Esophagus squamous epithelium (tissue), 5 donors: ENCODE results near the gene TRIM9. TPM values are rescaled to one million over a fixed set of nuclear protein-coding genes. Genes with fewer than 3 reads are reported as not detected.

Experiments
- DNase-seq: peaks from one replicate; lab custom pipeline; 2025; lab: John Stamatoyannopoulos, UW
- H3K27ac ChIP-seq, 4 donors: fragments of 200-600 bp; sonication (generic); one replicate each; pipeline ENCODE4 v1.5.1; 2016 to 2019; ENCODE audit warnings: mild to moderate bottlenecking in 1 of 4
- H3K27me3 ChIP-seq, 4 donors: fragments of 200-600 bp; sonication (generic); 1 replicate in 3 of 4; 2 replicates in 1 of 4; pipeline versions ENCODE4 v1.5.1 to v1.6.0; 2017 to 2021; ENCODE audit warnings: antibody characterized with exemption in 1 of 4
- H3K36me3 ChIP-seq, 3 donors: fragments of 200-600 bp; sonication (generic); one replicate each; pipeline ENCODE4 v1.5.1; 2016 to 2019
- H3K4me1 ChIP-seq, 3 donors: fragments of 200-600 bp; sonication (generic); one replicate each; pipeline ENCODE4 v1.5.1; 2017 to 2019
- H3K4me3 ChIP-seq, 4 donors: fragments of 200-600 bp; sonication (generic); 1 replicate in 3 of 4; 2 replicates in 1 of 4; pipeline ENCODE4 v1.5.1; 2016 to 2019; ENCODE audit warnings: mild to moderate bottlenecking in 2 of 4, moderate library complexity in 1 of 4
- H3K9me3 ChIP-seq, 3 donors: fragments of 200-600 bp; sonication (generic); one replicate each; pipeline ENCODE4 v1.5.1; 2016 to 2019
- CTCF ChIP-seq, 6 experiments: fragments of 450-650 bp in 4 of 6; fragments of 200-600 bp in 2 of 6; sonication (generic) in 2 of 6; IDR thresholded peaks; one replicate each; pipeline ENCODE4 v1.5.1; 2016 to 2019; ENCODE audit warnings: antibody characterized with exemption in 6 of 6, mild to moderate bottlenecking in 4 of 6, moderate library complexity in 4 of 6
- POLR2A ChIP-seq, 4 donors: fragments of 450-650 bp; IDR thresholded peaks; one replicate each; pipeline ENCODE4 v1.6.1; 2017; ENCODE audit warnings: antibody characterized with exemption in 4 of 4, mild to moderate bottlenecking in 4 of 4, moderate library complexity in 3 of 4
- WGBS, 2 donors: methylation state at CpG; one replicate each; pipeline ENCODE4 v1.1.5; 2018; 5-methylcytosine and 5-hydroxymethylcytosine counted together
- intact Hi-C: fragments of 100-400 bp; cut with DNase I; formaldehyde crosslinking; loops from one replicate; pipeline ENCODE4 v1.15.0; 2022
- total RNA-seq, 4 donors: library from RNA; depleted of rRNA; stranded (reverse); fragments of >200 nt; gene quantifications; one replicate each; pipeline ENCODE4 v1.1.0, GENCODE V29; 2016
- donor health status: DM: yes; HTN: yes; CAD: no.

TRIM9 gene
- total RNA-seq, 4 donors from 2014 or later, result 0.09 to 3.1 (median 0.21) TPM; not detected in 1

GRCh38 chr14:51072976-51073375, 21.9 kb downstream of the TRIM9 start:
- H3K27ac ChIP-seq, result no peak overlapping the region
- no peak overlapping the region for H3K4me3 ChIP-seq
- TF ChIP-seq CTCF (IDR thresholded peaks at IDR 0.05) (no peak), POLR2A (IDR thresholded peaks at IDR 0.05) (no peak)
- intact Hi-C loops, result no loop called here
- H3K27me3 ChIP-seq, result no peaks in the 10 kb centered on the region
- H3K36me3 ChIP-seq, result no peaks in the 10 kb centered on the region
- peaks cover 0 to 3% (median 0%) of the 10 kb centered on the region in 3 donors for H3K9me3 ChIP-seq
- DNase-seq, result no peak
- H3K4me1 ChIP-seq, result no peaks in the 10 kb centered on the region

- Histone ChIP-seq H3K36me3 (no peaks in the 10 kb centered on the region), H3K4me3 (no peak overlapping the region), H3K9me3 (peaks cover 0 to 3% (median 0%) of the 10 kb centered on the region in 3 donors), H3K4me1 (no peaks in the 10 kb centered on the region), H3K27ac (no peak overlapping the region), H3K27me3 (no peaks in the 10 kb centered on the region)
- 42 to 61% methylated on average over 5 of the region's 5 CpGs for WGBS, 2 donors
- intact Hi-C loops, result no loop called here
- TF ChIP-seq CTCF (IDR thresholded peaks at IDR 0.05), result no peak
- TF ChIP-seq POLR2A (IDR thresholded peaks at IDR 0.05), result no peak
- DNase-seq, result no peak
These were observed 23.0 kb downstream of the TRIM9 start for GRCh38 chr14:51071857-51072256.

GRCh38 chr14:51070726-51071125, 24.2 kb downstream of the TRIM9 start:
- H3K4me3 ChIP-seq, result no peak overlapping the region
- TF ChIP-seq CTCF (IDR thresholded peaks at IDR 0.05) (no peak), POLR2A (IDR thresholded peaks at IDR 0.05) (no peak)
- intact Hi-C loops, result no loop called here
- H3K4me1 ChIP-seq, result no peaks in the 10 kb centered on the region
- peaks cover 0 to 3% (median 0%) of the 10 kb centered on the region in 3 donors for H3K9me3 ChIP-seq
- no peaks in the 10 kb centered on the region for H3K27me3 ChIP-seq
- H3K27ac ChIP-seq, result no peak overlapping the region
- no peak for DNase-seq
- no peaks in the 10 kb centered on the region for H3K36me3 ChIP-seq
- 62 to 72% methylated on average over 4 of the region's 4 CpGs for WGBS, 2 donors

- no peak overlapping the region for H3K4me3 ChIP-seq
- TF ChIP-seq POLR2A (IDR thresholded peaks at IDR 0.05) (no peak), CTCF (IDR thresholded peaks at IDR 0.05) (no peak)
- H3K27me3 ChIP-seq, result no peaks in the 10 kb centered on the region
- H3K9me3 ChIP-seq, result peaks cover 0 to 3% (median 0%) of the 10 kb centered on the region in 3 donors
- no peaks in the 10 kb centered on the region for H3K36me3 ChIP-seq
- no peaks in the 10 kb centered on the region for H3K4me1 ChIP-seq
- H3K27ac ChIP-seq, result no peak overlapping the region
- intact Hi-C loops, result no loop called here
- DNase-seq, result no peak
These were observed 25.9 kb downstream of the TRIM9 start for GRCh38 chr14:51069055-51069454.

- no peak overlapping the region for H3K4me3 ChIP-seq
- no peak for DNase-seq
- WGBS, 2 donors, result 55 to 83% methylated on average over 2 of the region's 2 CpGs
- H3K27me3 ChIP-seq, result no peaks in the 10 kb centered on the region
- TF ChIP-seq POLR2A (IDR thresholded peaks at IDR 0.05), result no peak
- TF ChIP-seq CTCF (IDR thresholded peaks at IDR 0.05), result no peak
- no peak overlapping the region for H3K27ac ChIP-seq
- H3K36me3 ChIP-seq, result no peaks in the 10 kb centered on the region
- intact Hi-C loops, result no loop called here
- no peaks in the 10 kb centered on the region for H3K4me1 ChIP-seq
- peaks cover 0 to 3% (median 0%) of the 10 kb centered on the region in 3 donors for H3K9me3 ChIP-seq
These were observed 26.6 kb downstream of the TRIM9 start for GRCh38 chr14:51068268-51068667.
